Measurements from ENCODE around the gene GRK5.

GRK5 gene

GRCh38 chr10:119290301-119291048 lies 83.1 kb downstream of the GRK5 start:
- no peak overlapping the region for H3K4me3 ChIP-seq (ENCODE audit: low read depth, low read length)
- no peak overlapping the region for H2AFZ ChIP-seq
- no peaks in the 10 kb centered on the region for H3K9me3 ChIP-seq (ENCODE audit: control insufficient read depth, low read length)
- H3K4me2 ChIP-seq (ENCODE audit: low read length), result no peak overlapping the region
- no peaks in the 10 kb centered on the region for H3K27me3 ChIP-seq (ENCODE audit: control insufficient read depth, insufficient read depth, low read length)
- TF ChIP-seq, protein P1, sequence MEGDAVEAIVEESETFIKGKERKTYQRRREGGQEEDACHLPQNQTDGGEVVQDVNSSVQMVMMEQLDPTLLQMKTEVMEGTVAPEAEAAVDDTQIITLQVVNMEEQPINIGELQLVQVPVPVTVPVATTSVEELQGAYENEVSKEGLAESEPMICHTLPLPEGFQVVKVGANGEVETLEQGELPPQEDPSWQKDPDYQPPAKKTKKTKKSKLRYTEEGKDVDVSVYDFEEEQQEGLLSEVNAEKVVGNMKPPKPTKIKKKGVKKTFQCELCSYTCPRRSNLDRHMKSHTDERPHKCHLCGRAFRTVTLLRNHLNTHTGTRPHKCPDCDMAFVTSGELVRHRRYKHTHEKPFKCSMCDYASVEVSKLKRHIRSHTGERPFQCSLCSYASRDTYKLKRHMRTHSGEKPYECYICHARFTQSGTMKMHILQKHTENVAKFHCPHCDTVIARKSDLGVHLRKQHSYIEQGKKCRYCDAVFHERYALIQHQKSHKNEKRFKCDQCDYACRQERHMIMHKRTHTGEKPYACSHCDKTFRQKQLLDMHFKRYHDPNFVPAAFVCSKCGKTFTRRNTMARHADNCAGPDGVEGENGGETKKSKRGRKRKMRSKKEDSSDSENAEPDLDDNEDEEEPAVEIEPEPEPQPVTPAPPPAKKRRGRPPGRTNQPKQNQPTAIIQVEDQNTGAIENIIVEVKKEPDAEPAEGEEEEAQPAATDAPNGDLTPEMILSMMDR (IDR thresholded peaks at IDR 0.05), result no peak
- H3K9ac ChIP-seq, result no peak overlapping the region
- no peaks in the 10 kb centered on the region for H3K36me3 ChIP-seq (ENCODE audit: control insufficient read depth, insufficient read depth, low read length)
- peaks cover 39% of the 10 kb centered on the region for H3K4me1 ChIP-seq
- no peak overlapping the region for H3K27ac ChIP-seq
- peaks cover 88% of the 10 kb centered on the region for H3K79me2 ChIP-seq

GRCh38 chr10:119291223-119291900 lies 84.0 kb downstream of the GRK5 start:
- H3K4me3 ChIP-seq (ENCODE audit: low read depth, low read length), result no peak overlapping the region
- no peaks in the 10 kb centered on the region for H3K36me3 ChIP-seq (ENCODE audit: control insufficient read depth, insufficient read depth, low read length)
- no peaks in the 10 kb centered on the region for H3K9me3 ChIP-seq (ENCODE audit: control insufficient read depth, low read length)
- H3K4me2 ChIP-seq (ENCODE audit: low read length), result no peak overlapping the region
- TF ChIP-seq, protein P1 (IDR thresholded peaks at IDR 0.05), result no peak
- no peak overlapping the region for H3K27ac ChIP-seq
- no peak overlapping the region for H3K9ac ChIP-seq
- H3K4me1 ChIP-seq, result peaks cover 33% of the 10 kb centered on the region
- H3K27me3 ChIP-seq (ENCODE audit: control insufficient read depth, insufficient read depth, low read length), result no peaks in the 10 kb centered on the region
- H2AFZ ChIP-seq, result no peak overlapping the region
- H3K79me2 ChIP-seq, result peaks cover 84% of the 10 kb centered on the region

GRCh38 chr10:119292968-119293760 lies 85.8 kb downstream of the GRK5 start:
- H2AFZ ChIP-seq, result no peak overlapping the region
- H3K79me2 ChIP-seq, result peaks cover 83% of the 10 kb centered on the region
- no peak overlapping the region for H3K27ac ChIP-seq
- TF ChIP-seq, protein P1 (IDR thresholded peaks at IDR 0.05), result no peak
- no peaks in the 10 kb centered on the region for H3K36me3 ChIP-seq (ENCODE audit: control insufficient read depth, insufficient read depth, low read length)
- no peak overlapping the region for H3K4me3 ChIP-seq (ENCODE audit: low read depth, low read length)
- no peaks in the 10 kb centered on the region for H3K9me3 ChIP-seq (ENCODE audit: control insufficient read depth, low read length)
- peaks cover 24% of the 10 kb centered on the region for H3K4me1 ChIP-seq
- H3K27me3 ChIP-seq (ENCODE audit: control insufficient read depth, insufficient read depth, low read length), result no peaks in the 10 kb centered on the region
- no peak overlapping the region for H3K4me2 ChIP-seq (ENCODE audit: low read length)
- no peak overlapping the region for H3K9ac ChIP-seq

- Histone ChIP-seq H3K4me3 (ENCODE audit: low read depth, low read length) (no peak overlapping the region), H3K9me3 (ENCODE audit: control insufficient read depth, low read length) (no peaks in the 10 kb centered on the region), H2AFZ (no peak overlapping the region), H3K4me2 (ENCODE audit: low read length) (no peak overlapping the region), H3K79me2 (peaks cover 86% of the 10 kb centered on the region), H3K9ac (no peak overlapping the region), H3K4me1 (peaks cover 14% of the 10 kb centered on the region), H3K27ac (no peak overlapping the region), H3K27me3 (ENCODE audit: control insufficient read depth, insufficient read depth, low read length) (no peaks in the 10 kb centered on the region), H3K36me3 (ENCODE audit: control insufficient read depth, insufficient read depth, low read length) (no peaks in the 10 kb centered on the region)
- TF ChIP-seq, protein P1 (IDR thresholded peaks at IDR 0.05), result no peak
Measured at GRCh38 chr10:119296703-119297102, 89.3 kb downstream of the GRK5 start.
